ENCODE data around the gene ADAM15.

Gene ADAM15

GRCh38 chr1:155084722-155085503 is 33.8 kb downstream of the ADAM15 start:
- ChIA-PET CTCF (interaction anchor here (0.5 to 4.5 kb wide), 58 partner anchors 9 to 543 kb away, joined by 3 to 117 read pairs (median 4); partner anchors contain the start of genes ADAM15, EFNA4, KRTCAP2 and PBXIP1), POLR2A (interaction anchor here (0.6 to 1.6 kb wide), 12 partner anchors 21 to 174 kb away, joined by 3 to 9 read pairs (median 3); partner anchors contain the start of genes ADAM15, DPM3, EFNA1 and EFNA4)
- no peaks in the 10 kb centered on the region for H3K36me3 ChIP-seq (ENCODE audit: control insufficient read depth in 2 of 2, insufficient read depth in 1 of 2, low read length in 2 of 2)
- H3K27ac ChIP-seq (ENCODE audit: extremely low read depth, low read depth, low read length): peak overlapping the region; percentile 61; the same call in 1 of the 2 replicates
- H3K9me3 ChIP-seq (ENCODE audit: control insufficient read depth, insufficient read depth, low read depth, low read length): no peaks in the 10 kb centered on the region
- peaks cover 10% of the 10 kb centered on the region for H3K4me1 ChIP-seq (ENCODE audit: control insufficient read depth, insufficient read depth, low read length)
- H3K4me3 ChIP-seq (ENCODE audit: low read depth, low read length): peak overlapping the region; percentile 78
- TF ChIP-seq ATF2 (tag by site-specific recombination; IDR thresholded peaks at IDR 0.05; ENCODE audit: low read depth): no peak
- peak; percentile 94 for TF ChIP-seq ZNF24 (tag by site-specific recombination; IDR thresholded peaks at IDR 0.05)
- TF ChIP-seq REST (tag by site-specific recombination; IDR thresholded peaks at IDR 0.05): peak; percentile 35
- TF ChIP-seq RBAK (tag by site-specific recombination; IDR thresholded peaks at IDR 0.05): no peak
- no peak for TF ChIP-seq ZNF404 (tag by site-specific recombination; IDR thresholded peaks at IDR 0.05)
- TF ChIP-seq ZNF398 (tag by site-specific recombination; IDR thresholded peaks at IDR 0.05): 0 out of 2 replicates have a peak, but pooled peaks have one; percentile 11
- no peak for TF ChIP-seq ZNF544 (tag by site-specific recombination; IDR thresholded peaks at IDR 0.05)
- no peak for TF ChIP-seq ZNF626 (tag by site-specific recombination; IDR thresholded peaks at IDR 0.05)
- 0 out of 2 replicates have a peak, but pooled peaks have one; percentile 18 for TF ChIP-seq ZSCAN23 (tag by site-specific recombination; IDR thresholded peaks at IDR 0.05)
- peak; percentile 73 for TF ChIP-seq ZBTB11 (tag by site-specific recombination; conservative IDR thresholded peaks at IDR 0.05; ENCODE audit: low read depth)
- no peak for TF ChIP-seq ZNF560 (tag by site-specific recombination; IDR thresholded peaks at IDR 0.05; ENCODE audit: borderline replicate concordance)
- TF ChIP-seq TSHZ1 (tag by site-specific recombination; IDR thresholded peaks at IDR 0.05; ENCODE audit: borderline replicate concordance): peak; percentile 36; the same call in 1 of the 2 replicates
- peak; percentile 86 for TF ChIP-seq ZBTB8A (tag by site-specific recombination; IDR thresholded peaks at IDR 0.05)
- TF ChIP-seq MZF1 (tag by site-specific recombination; IDR thresholded peaks at IDR 0.05; ENCODE audit: borderline replicate concordance): peak; percentile 47; the same call in 1 of the 2 replicates
- peak; percentile 94 for TF ChIP-seq ZSCAN30 (tag by site-specific recombination; IDR thresholded peaks at IDR 0.05)
- peak; percentile 19; the same call in 1 of the 2 replicates for TF ChIP-seq ZNF449 (tag by site-specific recombination; IDR thresholded peaks at IDR 0.05)
- TF ChIP-seq ZNF37A (tag by site-specific recombination; IDR thresholded peaks at IDR 0.05): no peak
- 0 out of 2 replicates have a peak, but pooled peaks have one; percentile 18 for TF ChIP-seq YY1 (tag by site-specific recombination; IDR thresholded peaks at IDR 0.05)
- TF ChIP-seq ZNF660 (tag by site-specific recombination; IDR thresholded peaks at IDR 0.05): peak; percentile 96
- TF ChIP-seq REPIN1 (tag by site-specific recombination; IDR thresholded peaks at IDR 0.05; ENCODE audit: low read depth): no peak

Data from HEK293 (cell line).